Naive thymus-derived CD4-positive, alpha-beta T cell (primary cell): ENCODE results near the gene ZBTB20. TPM values are rescaled to one million over a fixed set of nuclear protein-coding genes. Genes with fewer than 3 reads are reported as not detected.

Experiments
- ATAC-seq: fragments of 150-1000 bp; cut with Tn5 transposase; 2 replicates; pipeline ENCODE4 v1.10.0; 2021; ENCODE audit warnings: mild to moderate bottlenecking, moderate library complexity
- CTCF ChIA-PET: fragments of 350-600 bp; sonication (Branson Sonifier 250); formaldehyde crosslinking; loops from one replicate; lab custom pipeline; 2021; ENCODE audit warnings: antibody characterized with exemption; lab: Charles Lee
- POLR2A ChIA-PET: fragments of 350-600 bp; sonication (Branson Sonifier 250); formaldehyde crosslinking; loops from one replicate; lab custom pipeline; 2021; ENCODE audit warnings: antibody characterized with exemption, inconsistent platforms; lab: Charles Lee
- DNase-seq, 9 donors: peaks; one replicate each; pipeline versions ENCODE4 v3.0.0 to v3.0.0-alpha.2; 2020 to 2022; ENCODE audit warnings: mixed read lengths in 1 of 9
- H3K27ac ChIP-seq: one replicate; pipeline ENCODE4 v1.7.0; 2013; ENCODE audit warnings: mild to moderate bottlenecking, low read depth, low read length, moderate library complexity
- H3K27me3 ChIP-seq, 2 donors: one replicate each; pipeline ENCODE4 v1.7.0; 2013; ENCODE audit warnings: low read length in 2 of 2, mild to moderate bottlenecking in 2 of 2, moderate library complexity in 2 of 2; ENCODE audit not compliant: control insufficient read depth in 2 of 2, insufficient read depth in 2 of 2
- H3K36me3 ChIP-seq, 3 experiments: 1 replicate in 2 of 3; 2 replicates in 1 of 3; pipeline ENCODE4 v1.7.0; 2013; ENCODE audit warnings: low read length in 3 of 3, mild to moderate bottlenecking in 3 of 3, moderate library complexity in 1 of 3; ENCODE audit not compliant: insufficient read depth in 3 of 3, control insufficient read depth in 2 of 3
- H3K4me1 ChIP-seq, 2 donors: one replicate each; pipeline ENCODE4 v1.7.0; 2013; ENCODE audit warnings: low read length in 2 of 2, mild to moderate bottlenecking in 2 of 2, moderate library complexity in 1 of 2; ENCODE audit not compliant: control insufficient read depth in 2 of 2, insufficient read depth in 2 of 2
- H3K4me3 ChIP-seq: 2 replicates; pipeline ENCODE4 v1.7.0; 2013; ENCODE audit warnings: mild to moderate bottlenecking, low read length
- H3K9me3 ChIP-seq, 3 experiments: 1 replicate in 2 of 3; 2 replicates in 1 of 3; pipeline ENCODE4 v1.7.0; 2013; ENCODE audit warnings: low read length in 3 of 3; ENCODE audit not compliant: control insufficient read depth in 2 of 3
- H3K27ac Mint-ChIP-seq, 9 donors: one replicate each; pipeline ENCODE4 v1.8.0; 2020 to 2022; ENCODE audit warnings: mixed read lengths in 9 of 9, mild to moderate bottlenecking in 8 of 9, moderate library complexity in 5 of 9, inconsistent platforms in 2 of 9
- H3K27me3 Mint-ChIP-seq, 5 donors: one replicate each; pipeline ENCODE4 v1.8.0; 2021 to 2022; ENCODE audit warnings: mixed read lengths in 5 of 5, mild to moderate bottlenecking in 1 of 5
- H3K36me3 Mint-ChIP-seq, 5 donors: one replicate each; pipeline ENCODE4 v1.8.0; 2020 to 2022; ENCODE audit warnings: mixed read lengths in 5 of 5, mild to moderate bottlenecking in 3 of 5, inconsistent platforms in 1 of 5
- H3K4me1 Mint-ChIP-seq, 7 donors: one replicate each; pipeline ENCODE4 v1.8.0; 2020 to 2022; ENCODE audit warnings: mixed read lengths in 7 of 7, mild to moderate bottlenecking in 3 of 7, inconsistent platforms in 1 of 7
- H3K4me3 Mint-ChIP-seq, 10 donors: one replicate each; pipeline ENCODE4 v1.8.0; 2020 to 2022; ENCODE audit warnings: mild to moderate bottlenecking in 10 of 10, mixed read lengths in 10 of 10, moderate library complexity in 6 of 10, inconsistent platforms in 2 of 10
- H3K9me3 Mint-ChIP-seq, 11 donors: one replicate each; pipeline ENCODE4 v1.8.0; 2020 to 2022; ENCODE audit warnings: mixed read lengths in 11 of 11, mild to moderate bottlenecking in 4 of 11, inconsistent platforms in 1 of 11, moderate library complexity in 1 of 11
- intact Hi-C, 2 donors: fragments of 100-400 bp; cut with micrococcal nuclease; formaldehyde crosslinking; loops; one replicate each; pipeline ENCODE4 v1.15.1; 2023
- polyA plus RNA-seq, 2 donors: library from polyadenylated mRNA; unstranded; fragments of 300-500 nt; fragmentation: Illumina TruSeq; gene quantifications; one replicate each; pipeline ENCODE4 v1.2.3, GENCODE V29; 2021
- total RNA-seq, 6 experiments: library from RNA in 5 of 6; stranded (reverse) in 5 of 6; gene quantifications; 1 replicate in 5 of 6; 2 replicates in 1 of 6; pipeline ENCODE4 v1.2.3 and lab custom pipeline; 2021 to 2026

ZBTB20 gene
- total and polyA plus RNA-seq, 7 experiments from 2014 or later = 14.9 to 69.5 (median 59.2) TPM

GRCh38 chr3:114449271-114450007 lies 697.6 kb downstream of the ZBTB20 start:
- Histone ChIP-seq H3K4me1 (peaks cover under 1 to 5% of the 10 kb centered on the region in 2 donors), H3K27me3 (no peaks in the 10 kb centered on the region), H3K27ac (no peak overlapping the region), H3K4me3 (no peak overlapping the region), H3K36me3 (no peaks in the 10 kb centered on the region), H3K9me3 (no peaks in the 10 kb centered on the region)
- ATAC-seq (no peak), DNase-seq (no peak)
- Mint-ChIP-seq H3K27me3 (peaks cover 0 to 13% (median 0%) of the 10 kb centered on the region in 5 donors), H3K27ac (no peak overlapping the region), H3K36me3 (peaks cover 0 to 4% (median 0%) of the 10 kb centered on the region in 5 donors), H3K4me1 (peaks cover 0 to 15% (median 5%) of the 10 kb centered on the region in 7 donors), H3K9me3 (peaks cover 0 to 2% (median 0%) of the 10 kb centered on the region in 11 donors), H3K4me3 (no peak overlapping the region)
- ChIA-PET CTCF (no interaction called here), POLR2A (no interaction called here)
- intact Hi-C loops = no loop called here

- no peaks in the 10 kb centered on the region for H3K4me1 ChIP-seq
- POLR2A ChIA-PET = no interaction called here
- no peaks in the 10 kb centered on the region for H3K9me3 ChIP-seq
- H3K4me3 Mint-ChIP-seq = no peak overlapping the region
- no peaks in the 10 kb centered on the region for H3K36me3 ChIP-seq
- intact Hi-C loops = no loop called here
- no peaks in the 10 kb centered on the region for H3K27me3 ChIP-seq
- H3K27ac ChIP-seq = no peak overlapping the region
- CTCF ChIA-PET = interaction anchor here (0.7 kb wide), 1 partner anchor 28 kb away, joined by 3 read pairs; no protein-coding TSS in a partner anchor
- H3K27ac Mint-ChIP-seq = no peak overlapping the region
- peaks cover 0 to 4% (median 0%) of the 10 kb centered on the region in 5 donors for H3K36me3 Mint-ChIP-seq
- peaks cover 0 to 10% (median 5%) of the 10 kb centered on the region in 7 donors for H3K4me1 Mint-ChIP-seq
- H3K9me3 Mint-ChIP-seq = peaks cover 0 to 2% (median 0%) of the 10 kb centered on the region in 11 donors
- no peak for DNase-seq
- ATAC-seq = no peak
- H3K4me3 ChIP-seq = no peak overlapping the region
- H3K27me3 Mint-ChIP-seq = peaks cover 0 to 7% (median 0%) of the 10 kb centered on the region in 5 donors
Measured at GRCh38 chr3:114447950-114448479, 699.1 kb downstream of the ZBTB20 start.

- Histone ChIP-seq H3K9me3 (no peaks in the 10 kb centered on the region), H3K27ac (no peak overlapping the region), H3K27me3 (no peaks in the 10 kb centered on the region), H3K4me1 (no peaks in the 10 kb centered on the region), H3K36me3 (no peaks in the 10 kb centered on the region), H3K4me3 (no peak overlapping the region)
- no peak for ATAC-seq
- peaks cover 0 to 2% (median 0%) of the 10 kb centered on the region in 11 donors for H3K9me3 Mint-ChIP-seq
- H3K27ac Mint-ChIP-seq = no peak overlapping the region
- H3K4me1 Mint-ChIP-seq = peaks cover 0 to 12% (median 5%) of the 10 kb centered on the region in 7 donors
- peaks cover 0 to 4% (median 0%) of the 10 kb centered on the region in 5 donors for H3K36me3 Mint-ChIP-seq
- DNase-seq = no peak
- H3K4me3 Mint-ChIP-seq = no peak overlapping the region
- peaks cover 0 to 4% (median 0%) of the 10 kb centered on the region in 5 donors for H3K27me3 Mint-ChIP-seq
- POLR2A ChIA-PET = no interaction called here
- CTCF ChIA-PET = interaction anchor here (0.6 to 0.7 kb wide), 2 partner anchors 27 to 38 kb away, joined by 3 to 4 read pairs; no protein-coding TSS in a partner anchor
- intact Hi-C loops = no loop called here
Measured at GRCh38 chr3:114447545-114447944, 699.5 kb downstream of the ZBTB20 start.

GRCh38 chr3:114446600-114446999 lies 700.5 kb downstream of the ZBTB20 start:
- Histone ChIP-seq H3K4me1 (no peaks in the 10 kb centered on the region), H3K9me3 (no peaks in the 10 kb centered on the region), H3K4me3 (no peak overlapping the region), H3K27me3 (no peaks in the 10 kb centered on the region), H3K27ac (no peak overlapping the region), H3K36me3 (no peaks in the 10 kb centered on the region)
- H3K4me1 Mint-ChIP-seq = peaks cover 0 to 11% (median 4%) of the 10 kb centered on the region in 7 donors
- peaks cover 0 to 3% (median 0%) of the 10 kb centered on the region in 5 donors for H3K27me3 Mint-ChIP-seq
- no peak overlapping the region for H3K4me3 Mint-ChIP-seq
- no peak for ATAC-seq
- CTCF ChIA-PET = no interaction called here
- POLR2A ChIA-PET = no interaction called here
- no peak overlapping the region for H3K27ac Mint-ChIP-seq
- peaks cover 0 to 4% (median 0%) of the 10 kb centered on the region in 5 donors for H3K36me3 Mint-ChIP-seq
- intact Hi-C loops = no loop called here
- no peaks in the 10 kb centered on the region for H3K9me3 Mint-ChIP-seq
- DNase-seq = no peak

- Mint-ChIP-seq H3K27me3 (peaks cover 0 to 2% (median 0%) of the 10 kb centered on the region in 5 donors), H3K9me3 (no peaks in the 10 kb centered on the region), H3K4me3 (no peak overlapping the region), H3K27ac (no peak overlapping the region), H3K4me1 (peaks cover 0 to 11% (median 3%) of the 10 kb centered on the region in 7 donors), H3K36me3 (peaks cover 0 to 7% (median 0%) of the 10 kb centered on the region in 5 donors)
- no peak for DNase-seq
- ChIA-PET CTCF (no interaction called here), POLR2A (no interaction called here)
- Histone ChIP-seq H3K4me1 (no peaks in the 10 kb centered on the region), H3K36me3 (no peaks in the 10 kb centered on the region), H3K4me3 (no peak overlapping the region), H3K9me3 (no peaks in the 10 kb centered on the region), H3K27me3 (no peaks in the 10 kb centered on the region), H3K27ac (no peak overlapping the region)
- no peak for ATAC-seq
- intact Hi-C loops = no loop called here
Measured at GRCh38 chr3:114445233-114445632, 701.9 kb downstream of the ZBTB20 start.

GRCh38 chr3:114444216-114444615 lies 702.9 kb downstream of the ZBTB20 start:
- POLR2A ChIA-PET = no interaction called here
- H3K27ac Mint-ChIP-seq = no peak overlapping the region
- H3K9me3 Mint-ChIP-seq = no peaks in the 10 kb centered on the region
- H3K4me1 ChIP-seq = no peaks in the 10 kb centered on the region
- intact Hi-C loops = loop anchor here in 1 of 2 donors (1.0 kb wide), 1 partner anchor 10 kb away; no protein-coding TSS in a partner anchor
- ATAC-seq (no peak), DNase-seq (no peak)
- peaks cover 0 to 7% (median 0%) of the 10 kb centered on the region in 5 donors for H3K36me3 Mint-ChIP-seq
- H3K4me3 Mint-ChIP-seq = no peak overlapping the region
- no peaks in the 10 kb centered on the region for H3K9me3 ChIP-seq
- peaks cover 0 to 12% (median 3%) of the 10 kb centered on the region in 7 donors for H3K4me1 Mint-ChIP-seq
- H3K27ac ChIP-seq = no peak overlapping the region
- H3K27me3 Mint-ChIP-seq = peaks cover 0 to under 1% (median 0%) of the 10 kb centered on the region in 5 donors
- no peak overlapping the region for H3K4me3 ChIP-seq
- H3K27me3 ChIP-seq = no peaks in the 10 kb centered on the region
- CTCF ChIA-PET = no interaction called here
- no peaks in the 10 kb centered on the region for H3K36me3 ChIP-seq
